SK-N-SH (cell line): ENCODE data around the gene FAM83F. TPM values are rescaled to one million over a fixed set of nuclear protein-coding genes. Genes with fewer than 3 reads are reported as not detected.

Experiments
- CTCF ChIA-PET: fragments of 300-600, 350-600 bp; formaldehyde crosslinking; extraction: SDS; loops from one replicate; lab custom pipeline; 2021; lab: Yijun Ruan, JAX
- POLR2A ChIA-PET: fragments of 350-600 bp; sonication (Branson Sonifier 250); formaldehyde crosslinking; extraction: SDS; loops from one replicate; lab custom pipeline; 2020; ENCODE audit warnings: antibody characterized with exemption, inconsistent platforms; lab: Yijun Ruan, JAX
- DNase-seq: peaks from one replicate; pipeline ENCODE4 v3.0.0; 2012
- H2AFZ ChIP-seq: fragments of 200-600 bp; sonication (generic); 2 replicates; pipeline ENCODE4 v1.8.1; 2016; ENCODE audit warnings: antibody characterized with exemption, mild to moderate bottlenecking, low read depth
- H3F3A ChIP-seq: fragments of 200-600 bp; sonication (generic); replicated peaks from 2 replicates; pipeline ENCODE3; 2016; ENCODE audit warnings: antibody characterized with exemption, mild to moderate bottlenecking; ENCODE audit not compliant: insufficient read depth
- H3K27ac ChIP-seq, 2 experiments: fragments of 200-500 bp in 1 of 2; fragments of 200-600 bp in 1 of 2; sonication (Bioruptor generic) in 1 of 2; sonication (generic), shearing (Covaris generic) in 1 of 2; 2 replicates each; pipeline versions ENCODE4 v1.5.1 to v1.6.1; 2014 to 2016; ENCODE audit warnings: low read depth in 2 of 2, inconsistent platforms in 1 of 2, low read length in 1 of 2, mild to moderate bottlenecking in 1 of 2, mixed read lengths in 1 of 2
- H3K27me3 ChIP-seq: fragments of 200-600 bp; sonication (generic), shearing (Covaris generic); 2 replicates; pipeline ENCODE4 v1.6.1; 2016; ENCODE audit warnings: mixed run types; ENCODE audit not compliant: insufficient read depth
- H3K36me3 ChIP-seq, 2 experiments: fragments of 200-500 bp in 1 of 2; fragments of 200-600 bp in 1 of 2; sonication (Bioruptor generic) in 1 of 2; sonication (generic) in 1 of 2; replicated peaks in 1 of 2; 2 replicates each; pipeline versions ENCODE3 to v1.5.1; 2014 to 2016; ENCODE audit warnings: low read length in 1 of 2, mild to moderate bottlenecking in 1 of 2; ENCODE audit not compliant: insufficient read depth in 2 of 2, control insufficient read depth in 1 of 2
- H3K4me1 ChIP-seq, 2 experiments: fragments of 200-500 bp in 1 of 2; fragments of 200-600 bp in 1 of 2; sonication (Bioruptor generic) in 1 of 2; sonication (generic), shearing (Covaris generic) in 1 of 2; 2 replicates each; pipeline versions ENCODE4 v1.5.1 to v1.6.1; 2014 to 2016; ENCODE audit warnings: low read depth in 1 of 2, low read length in 1 of 2, mixed run types in 1 of 2; ENCODE audit not compliant: insufficient read depth in 2 of 2, control insufficient read depth in 1 of 2
- H3K4me2 ChIP-seq: fragments of 200-600 bp; sonication (generic), shearing (Covaris generic); 2 replicates; pipeline ENCODE4 v1.6.1; 2017; ENCODE audit warnings: mixed run types
- H3K4me3 ChIP-seq, 2 experiments: fragments of 200-500 bp in 1 of 2; fragments of 200-600 bp in 1 of 2; sonication (Bioruptor generic) in 1 of 2; sonication (generic), shearing (Covaris generic) in 1 of 2; 2 replicates each; pipeline versions ENCODE4 v1.5.1 to v1.8.1; 2014 to 2016; ENCODE audit warnings: low read depth in 2 of 2, inconsistent platforms in 1 of 2, low read length in 1 of 2, mild to moderate bottlenecking in 1 of 2, mixed read lengths in 1 of 2, moderate library complexity in 1 of 2
- H3K79me2 ChIP-seq: fragments of 200-600 bp; sonication (generic); 2 replicates; pipeline ENCODE4 v1.8.1; 2017; ENCODE audit warnings: mild to moderate bottlenecking; ENCODE audit not compliant: insufficient read depth
- H3K9ac ChIP-seq: fragments of 200-600 bp; sonication (generic); 2 replicates; pipeline ENCODE4 v1.6.1; 2017; ENCODE audit warnings: mixed run types
- H3K9me2 ChIP-seq: fragments of 200-600 bp; sonication (generic); 2 replicates; pipeline ENCODE4 v1.6.1; 2017; ENCODE audit warnings: mixed run types
- H3K9me3 ChIP-seq: fragments of 200-600 bp; sonication (generic); 2 replicates; pipeline ENCODE4 v1.6.1; 2017; ENCODE audit warnings: mixed run types, mild to moderate bottlenecking, moderate library complexity
- H4K20me1 ChIP-seq: fragments of 200-600 bp; sonication (generic); 2 replicates; pipeline ENCODE4 v1.6.1; 2017; ENCODE audit warnings: mild to moderate bottlenecking, mixed run types; ENCODE audit not compliant: insufficient read depth
- ELF1 ChIP-seq: IDR thresholded peaks from 2 replicates; pipeline ENCODE4 v1.4.0; 2012
- EP300 ChIP-seq, 2 experiments: IDR thresholded peaks; 2 replicates each; pipeline versions ENCODE4 v1.4.0 to v1.6.1; 2012; ENCODE audit warnings: borderline replicate concordance in 1 of 2, low read depth in 1 of 2, low read length in 1 of 2
- EZH2phosphoT487 ChIP-seq: fragments of 200-600 bp; sonication (generic); IDR thresholded peaks from 2 replicates; pipeline ENCODE4 v1.6.1; 2017; ENCODE audit warnings: low read depth, mixed run types, mild to moderate bottlenecking, antibody characterized with exemption, moderate library complexity, borderline replicate concordance
- FOSL2 ChIP-seq: IDR thresholded peaks from 2 replicates; pipeline ENCODE4 v1.4.0; 2012; ENCODE audit warnings: low read depth, mild to moderate bottlenecking, moderate library complexity, borderline replicate concordance
- GABPA ChIP-seq: IDR thresholded peaks from 2 replicates; pipeline ENCODE4 v1.4.0; 2012; ENCODE audit warnings: low read depth, mild to moderate bottlenecking
- MXI1 ChIP-seq: IDR thresholded peaks from 2 replicates; pipeline ENCODE4 v1.6.1; 2012; ENCODE audit warnings: mild to moderate bottlenecking, low read depth, low read length, improper control_type of control experiment
- NFIC ChIP-seq: IDR thresholded peaks from 2 replicates; pipeline ENCODE4 v1.4.0; 2012; ENCODE audit warnings: borderline replicate concordance
- POLR2AphosphoS5 ChIP-seq: IDR thresholded peaks from 2 replicates; pipeline ENCODE4 v1.6.1; 2012; ENCODE audit warnings: low read depth, low read length
- SIN3A ChIP-seq: IDR thresholded peaks from 2 replicates; pipeline ENCODE4 v1.6.1; 2012; ENCODE audit warnings: low read depth, mild to moderate bottlenecking, low read length, moderate library complexity, borderline replicate concordance
- SMC3 ChIP-seq: IDR thresholded peaks from 2 replicates; pipeline ENCODE4 v1.6.1; 2012; ENCODE audit warnings: low read depth, low read length, improper control_type of control experiment
- TAF1 ChIP-seq: IDR thresholded peaks from 2 replicates; pipeline ENCODE4 v1.6.1; 2012; ENCODE audit warnings: low read depth, mild to moderate bottlenecking, low read length, moderate library complexity, borderline replicate concordance
- TCF12 ChIP-seq: IDR thresholded peaks from 2 replicates; pipeline ENCODE4 v1.4.0; 2012
- USF2 ChIP-seq: fragments of 150-350 bp; IDR thresholded peaks from 2 replicates; pipeline ENCODE4 v1.6.1; 2017; ENCODE audit warnings: antibody characterized with exemption, low read length, low read depth, borderline replicate concordance
- ZBTB33 ChIP-seq: IDR thresholded peaks from 2 replicates; pipeline ENCODE4 v1.4.0; 2012; ENCODE audit warnings: low read depth, borderline replicate concordance
- WGBS: methylation state at CpG from one replicate; pipeline ENCODE4 v1.1.6; 2017; ENCODE audit warnings: low lambda C conversion rate; 5-methylcytosine and 5-hydroxymethylcytosine counted together
- polyA plus RNA-seq, 3 experiments: library from polyadenylated mRNA; depleted of rRNA; stranded (reverse); fragments of >200 nt; gene quantifications; 2 replicates each; pipeline ENCODE4 v1.2.3, GENCODE V29; 2012
- TF ChIP-seq, protein P1 (sequence below): IDR thresholded peaks from 2 replicates; pipeline ENCODE4; 2012
- TF ChIP-seq, protein P2 (sequence below): fragments of 200-600 bp; sonication (generic); IDR thresholded peaks from 2 replicates; pipeline ENCODE4 v1.6.1; 2017; ENCODE audit warnings: antibody characterized with exemption, mild to moderate bottlenecking, moderate library complexity

Gene FAM83F
- polyA plus RNA-seq, 1 of the 3 experiments (the other 2 are of a cell fraction), result not detected

GRCh38 chr22:39955675-39956074 is 39.1 kb upstream of the FAM83F start (continued):
- TF ChIP-seq, protein P1, sequence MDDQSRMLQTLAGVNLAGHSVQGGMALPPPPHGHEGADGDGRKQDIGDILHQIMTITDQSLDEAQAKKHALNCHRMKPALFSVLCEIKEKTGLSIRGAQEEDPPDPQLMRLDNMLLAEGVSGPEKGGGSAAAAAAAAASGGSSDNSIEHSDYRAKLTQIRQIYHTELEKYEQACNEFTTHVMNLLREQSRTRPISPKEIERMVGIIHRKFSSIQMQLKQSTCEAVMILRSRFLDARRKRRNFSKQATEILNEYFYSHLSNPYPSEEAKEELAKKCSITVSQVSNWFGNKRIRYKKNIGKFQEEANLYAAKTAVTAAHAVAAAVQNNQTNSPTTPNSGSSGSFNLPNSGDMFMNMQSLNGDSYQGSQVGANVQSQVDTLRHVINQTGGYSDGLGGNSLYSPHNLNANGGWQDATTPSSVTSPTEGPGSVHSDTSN, result no peak

- Histone ChIP-seq H3K9ac (no peak overlapping the region), H3K79me2 (no peaks in the 10 kb centered on the region), H4K20me1 (no peaks in the 10 kb centered on the region), H3K27ac (no peak overlapping the region), H3F3A (peaks cover 7% of the 10 kb centered on the region), H3K36me3 (no peaks in the 10 kb centered on the region), H3K4me3 (no peak overlapping the region), H2AFZ (no peak overlapping the region), H3K27me3 (no peaks in the 10 kb centered on the region), H3K4me1 (peaks cover 0 to 8% of the 10 kb centered on the region in 2 experiments; a peak in 1 of 4 replicates), H3K4me2 (no peak overlapping the region), H3K9me2 (no peaks in the 10 kb centered on the region), H3K9me3 (no peaks in the 10 kb centered on the region)
- no peak for TF ChIP-seq EZH2phosphoT487
- TF ChIP-seq GABPA, result no peak
- TF ChIP-seq SMC3, result no peak
- no peak for TF ChIP-seq FOSL2
- TF ChIP-seq EP300 (IDR thresholded peaks at IDR 0.05; ENCODE audit: borderline replicate concordance in 1 of 2, low read depth in 1 of 2, low read length in 1 of 2), result no peak
- no peak for TF ChIP-seq POLR2AphosphoS5
- TF ChIP-seq NFIC, result no peak
- WGBS, result 85% methylated on average over 9 of the region's 10 CpGs
- POLR2A ChIA-PET, result no interaction called here
- CTCF ChIA-PET, result interaction anchor here (0.5 to 0.8 kb wide), 2 partner anchors 68 to 166 kb away, joined by 3 to 4 read pairs; no protein-coding TSS in a partner anchor
- DNase-seq, result no peak
These were observed 37.7 kb upstream of the FAM83F start for GRCh38 chr22:39956932-39957664.

- Histone ChIP-seq H3K79me2 (no peaks in the 10 kb centered on the region), H3K4me1 (peaks cover 0 to 8% of the 10 kb centered on the region in 2 experiments; a peak in 1 of 4 replicates), H3F3A (peaks cover 7% of the 10 kb centered on the region), H3K9ac (no peak overlapping the region), H3K27me3 (no peaks in the 10 kb centered on the region), H3K36me3 (no peaks in the 10 kb centered on the region), H3K9me3 (no peaks in the 10 kb centered on the region), H3K4me3 (no peak overlapping the region), H4K20me1 (no peaks in the 10 kb centered on the region), H3K9me2 (no peaks in the 10 kb centered on the region), H3K27ac (no peak overlapping the region), H2AFZ (no peak overlapping the region), H3K4me2 (no peak overlapping the region)
- DNase-seq, result no peak
- 79% methylated on average over 8 of the region's 8 CpGs for WGBS
- ChIA-PET CTCF (interaction anchor here (2.0 kb wide), 1 partner anchor 67 kb away, joined by 8 read pairs; no protein-coding TSS in a partner anchor), POLR2A (no interaction called here)
- no peak for TF ChIP-seq ELF1
- TF ChIP-seq SIN3A, result no peak
- TF ChIP-seq TCF12, result no peak
- TF ChIP-seq MXI1, result no peak
- TF ChIP-seq, protein P2, sequence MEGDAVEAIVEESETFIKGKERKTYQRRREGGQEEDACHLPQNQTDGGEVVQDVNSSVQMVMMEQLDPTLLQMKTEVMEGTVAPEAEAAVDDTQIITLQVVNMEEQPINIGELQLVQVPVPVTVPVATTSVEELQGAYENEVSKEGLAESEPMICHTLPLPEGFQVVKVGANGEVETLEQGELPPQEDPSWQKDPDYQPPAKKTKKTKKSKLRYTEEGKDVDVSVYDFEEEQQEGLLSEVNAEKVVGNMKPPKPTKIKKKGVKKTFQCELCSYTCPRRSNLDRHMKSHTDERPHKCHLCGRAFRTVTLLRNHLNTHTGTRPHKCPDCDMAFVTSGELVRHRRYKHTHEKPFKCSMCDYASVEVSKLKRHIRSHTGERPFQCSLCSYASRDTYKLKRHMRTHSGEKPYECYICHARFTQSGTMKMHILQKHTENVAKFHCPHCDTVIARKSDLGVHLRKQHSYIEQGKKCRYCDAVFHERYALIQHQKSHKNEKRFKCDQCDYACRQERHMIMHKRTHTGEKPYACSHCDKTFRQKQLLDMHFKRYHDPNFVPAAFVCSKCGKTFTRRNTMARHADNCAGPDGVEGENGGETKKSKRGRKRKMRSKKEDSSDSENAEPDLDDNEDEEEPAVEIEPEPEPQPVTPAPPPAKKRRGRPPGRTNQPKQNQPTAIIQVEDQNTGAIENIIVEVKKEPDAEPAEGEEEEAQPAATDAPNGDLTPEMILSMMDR, result no peak
- no peak for TF ChIP-seq USF2
- TF ChIP-seq, protein P1, result no peak
- TF ChIP-seq ZBTB33, result no peak
- TF ChIP-seq TAF1, result no peak
These were observed 36.6 kb upstream of the FAM83F start for GRCh38 chr22:39958009-39958711.
